IMR-90 (cell line): ENCODE measurements around the gene ZBTB40. TPM values are rescaled to one million over a fixed set of nuclear protein-coding genes. Genes with fewer than 3 reads are reported as not detected.

Experiments used
- ATAC-seq: fragments of 200-7000 bp; cut with Tn5 transposase; 2 replicates; pipeline ENCODE4 v1.9.1; 2020; ENCODE audit warnings: low read depth, mild to moderate bottlenecking, moderate library complexity
- BruUV-seq: library from RNA; stranded (reverse); fragments of 400-500 nt; replicated peaks from 2 replicates; lab custom pipeline; 2021; lab: Mats Ljungman, UMichigan
- CTCF ChIA-PET: fragments of 300-600 bp; formaldehyde crosslinking; extraction: SDS; loops from one replicate; lab custom pipeline; 2021; ENCODE audit warnings: antibody characterized with exemption; lab: Yijun Ruan, JAX
- POLR2A ChIA-PET: fragments of 300-600 bp; sonication (Branson Sonifier 250); formaldehyde crosslinking; loops from one replicate; lab custom pipeline; 2022; ENCODE audit warnings: antibody characterized with exemption; ENCODE audit not compliant: unreplicated experiment; lab: Charles Lee
- DNase-seq: peaks from one replicate; pipeline ENCODE4 v3.0.0; 2013
- H2AFZ ChIP-seq: replicated peaks from 2 replicates; pipeline ENCODE3; 2013; ENCODE audit warnings: low read length, mild to moderate bottlenecking; ENCODE audit not compliant: poor library complexity
- H2AK5ac ChIP-seq: 2 replicates; pipeline ENCODE4 v1.6.1; 2013; ENCODE audit warnings: low read depth, low read length, inconsistent platforms
- H2AK9ac ChIP-seq: replicated peaks from 2 replicates; pipeline ENCODE3; 2013; ENCODE audit warnings: mild to moderate bottlenecking, low read depth, low read length, moderate library complexity; ENCODE audit not compliant: poor library complexity
- H2BK120ac ChIP-seq: 2 replicates; pipeline ENCODE4 v1.6.1; 2013; ENCODE audit warnings: low read depth, low read length, inconsistent platforms
- H2BK15ac ChIP-seq: 3 replicates; pipeline ENCODE4 v1.6.1; 2013; ENCODE audit warnings: low read depth, low read length, inconsistent platforms
- H2BK20ac ChIP-seq: 2 replicates; pipeline ENCODE4 v1.6.1; 2013; ENCODE audit warnings: low read depth, mild to moderate bottlenecking, inconsistent platforms, low read length, moderate library complexity
- H2BK5ac ChIP-seq: 2 replicates; pipeline ENCODE4 v1.6.1; 2013; ENCODE audit warnings: mild to moderate bottlenecking, low read depth, low read length, inconsistent platforms; ENCODE audit not compliant: poor library complexity, severe bottlenecking
- H3K14ac ChIP-seq: replicated peaks from 2 replicates; pipeline ENCODE4 v1.6.1; 2013; ENCODE audit warnings: low read depth, low read length, inconsistent platforms
- H3K18ac ChIP-seq: 2 replicates; pipeline ENCODE4 v1.6.1; 2013; ENCODE audit warnings: low read depth, low read length, control low read depth
- H3K23ac ChIP-seq: 2 replicates; pipeline ENCODE4 v1.6.1; 2013; ENCODE audit warnings: low read depth, low read length, inconsistent platforms
- H3K27ac ChIP-seq: 2 replicates; pipeline ENCODE4 v1.5.1; 2013; ENCODE audit warnings: mild to moderate bottlenecking, control low read depth, low read length; ENCODE audit not compliant: insufficient read depth
- H3K27me3 ChIP-seq: 2 replicates; pipeline ENCODE4 v1.6.1; 2013; ENCODE audit warnings: low read length; ENCODE audit not compliant: control insufficient read depth, insufficient read depth
- H3K36me3 ChIP-seq: 2 replicates; pipeline ENCODE4 v1.6.1; 2013; ENCODE audit warnings: low read length, mixed read lengths; ENCODE audit not compliant: control insufficient read depth, insufficient read depth
- H3K4ac ChIP-seq: 2 replicates; pipeline ENCODE4 v1.6.1; 2013; ENCODE audit warnings: low read depth, low read length, inconsistent platforms
- H3K4me1 ChIP-seq: 2 replicates; pipeline ENCODE4 v1.6.1; 2013; ENCODE audit warnings: low read length, mixed read lengths; ENCODE audit not compliant: control insufficient read depth, insufficient read depth
- H3K4me2 ChIP-seq: 2 replicates; pipeline ENCODE4 v1.6.1; 2013; ENCODE audit warnings: low read depth, mild to moderate bottlenecking, control low read depth, low read length, moderate library complexity
- H3K4me3 ChIP-seq: 2 replicates; pipeline ENCODE4 v1.5.1; 2013; ENCODE audit warnings: low read depth, mild to moderate bottlenecking, control low read depth, low read length, moderate library complexity; ENCODE audit not compliant: insufficient read depth
- H3K56ac ChIP-seq: 2 replicates; pipeline ENCODE4 v1.6.1; 2013; ENCODE audit warnings: low read length, inconsistent platforms; ENCODE audit not compliant: insufficient read depth; ENCODE audit errors: extremely low read depth
- H3K79me1 ChIP-seq, 2 experiments: 2 replicates each; pipeline ENCODE4 v1.6.1; 2013; ENCODE audit warnings: low read length in 2 of 2, inconsistent platforms in 1 of 2, low read depth in 1 of 2
- H3K9ac ChIP-seq: 2 replicates; pipeline ENCODE4 v1.6.1; 2013; ENCODE audit warnings: low read depth, low read length, control low read depth
- H3K9me1 ChIP-seq: 2 replicates; pipeline ENCODE4 v1.6.1; 2013; ENCODE audit warnings: low read length, inconsistent platforms; ENCODE audit not compliant: insufficient read depth
- H3K9me3 ChIP-seq: 2 replicates; pipeline ENCODE4 v1.6.1; 2013; ENCODE audit warnings: low read length; ENCODE audit not compliant: control insufficient read depth, insufficient read depth
- H4K20me1 ChIP-seq: 2 replicates; pipeline ENCODE4 v1.6.1; 2013; ENCODE audit warnings: low read length, inconsistent platforms; ENCODE audit not compliant: insufficient read depth
- H4K5ac ChIP-seq: 2 replicates; pipeline ENCODE4 v1.6.1; 2013; ENCODE audit warnings: mild to moderate bottlenecking, low read depth, low read length, control low read depth
- H4K8ac ChIP-seq, 2 experiments: 2 replicates each; pipeline ENCODE4 v1.6.1; 2013; ENCODE audit warnings: low read depth in 2 of 2, low read length in 2 of 2, control low read depth in 1 of 2, inconsistent platforms in 1 of 2
- H4K91ac ChIP-seq: 2 replicates; pipeline ENCODE4 v1.6.1; 2013; ENCODE audit warnings: low read depth, low read length, inconsistent platforms; ENCODE audit not compliant: insufficient read depth
- BHLHE40 ChIP-seq: fragments of 150-350 bp; IDR thresholded peaks from 2 replicates; pipeline ENCODE4 v1.6.1; 2016; ENCODE audit warnings: mild to moderate bottlenecking, low read depth, low read length
- CEBPB ChIP-seq: IDR thresholded peaks from 2 replicates; pipeline ENCODE4 v1.6.1; 2012; ENCODE audit warnings: low read depth, low read length, improper control_type of control experiment
- CHD1 ChIP-seq: IDR thresholded peaks from 2 replicates; pipeline ENCODE4 v1.6.1; 2012; ENCODE audit warnings: low read depth, low read length, improper control_type of control experiment
- CTCF ChIP-seq: conservative IDR thresholded peaks from 2 replicates; pipeline ENCODE4 v1.5.1; 2012; ENCODE audit warnings: mild to moderate bottlenecking, low read depth, low read length, improper control_type of control experiment
- FOS ChIP-seq: fragments of 150-350 bp; IDR thresholded peaks from 2 replicates; pipeline ENCODE4 v1.6.1; 2016; ENCODE audit warnings: low read depth, low read length
- MAFK ChIP-seq: IDR thresholded peaks from 2 replicates; pipeline ENCODE4 v1.6.1; 2012; ENCODE audit warnings: low read depth, low read length, improper control_type of control experiment
- MAZ ChIP-seq: IDR thresholded peaks from 2 replicates; pipeline ENCODE4 v1.6.1; 2012; ENCODE audit warnings: low read depth, mild to moderate bottlenecking, low read length, improper control_type of control experiment, moderate library complexity, borderline replicate concordance
- MXI1 ChIP-seq: IDR thresholded peaks from 2 replicates; pipeline ENCODE4 v1.6.1; 2012; ENCODE audit warnings: low read depth, mild to moderate bottlenecking, low read length, moderate library complexity, borderline replicate concordance
- NFE2L2 ChIP-seq: fragments of 150-350 bp; IDR thresholded peaks from 2 replicates; pipeline ENCODE4 v1.6.1; 2016; ENCODE audit warnings: low read depth, mild to moderate bottlenecking, low read length
- POLR2A ChIP-seq: IDR thresholded peaks from 2 replicates; pipeline ENCODE4 v1.6.1; 2012; ENCODE audit warnings: mild to moderate bottlenecking, low read depth, low read length
- RAD21 ChIP-seq: IDR thresholded peaks from 2 replicates; pipeline ENCODE4 v1.6.1; 2012; ENCODE audit warnings: low read length, improper control_type of control experiment
- RCOR1 ChIP-seq: IDR thresholded peaks from 2 replicates; pipeline ENCODE4 v1.6.1; 2012; ENCODE audit warnings: mild to moderate bottlenecking, low read length, improper control_type of control experiment; ENCODE audit not compliant: insufficient replicate concordance
- RFX5 ChIP-seq: IDR thresholded peaks from 2 replicates; pipeline ENCODE4 v1.8.0; 2012; ENCODE audit warnings: low read depth, mild to moderate bottlenecking, low read length, moderate library complexity
- SMC3 ChIP-seq: fragments of 150-350 bp; IDR thresholded peaks from 2 replicates; pipeline ENCODE4 v1.6.1; 2016; ENCODE audit warnings: low read depth, mild to moderate bottlenecking, antibody characterized with exemption, low read length, moderate library complexity
- WGBS, 2 experiments: methylation state at CpG; one replicate each; pipeline versions ENCODE4 v1.1.5 to v1.1.7; 2013; ENCODE audit warnings: missing lambda C conversion rate in 2 of 2; ENCODE audit not compliant: insufficient read length in 1 of 2; ENCODE audit errors: extremely low coverage in 2 of 2; 5-methylcytosine and 5-hydroxymethylcytosine counted together
- dilution Hi-C: fragments of 300-500 bp; cut with HindIII; formaldehyde crosslinking; loops from one replicate; pipeline ENCODE4 v1.14.3; 2018; ENCODE audit warnings: low sequenced_read_pairs; ENCODE audit not compliant: unreplicated experiment
- in situ Hi-C: fragments of 300-500 bp; cut with MboI; formaldehyde crosslinking; loops from 3 replicates; pipeline ENCODE4 v1.14.3; 2019; ENCODE audit warnings: low sequenced_read_pairs, inconsistent platforms, mixed read lengths
- intact Hi-C: fragments of 100-400 bp; cut with micrococcal nuclease; formaldehyde crosslinking; loops from 2 replicates; pipeline ENCODE4 v1.10.0; 2022
- polyA plus RNA-seq, 3 experiments: library from polyadenylated mRNA; depleted of rRNA; stranded (reverse); fragments of >200 nt; gene quantifications; 2 replicates each; pipeline ENCODE4 v1.2.3, GENCODE V29; 2012; ENCODE audit warnings: low replicate concordance in 1 of 3
- total RNA-seq: library from RNA; depleted of rRNA; stranded (reverse); fragments of >200 nt; gene quantifications from 2 replicates; pipeline ENCODE4 v1.2.3, GENCODE V29; 2012
- TF ChIP-seq, protein P1 (sequence below): fragments of 150-350 bp; IDR thresholded peaks from 2 replicates; pipeline ENCODE4 v1.6.1; 2016; ENCODE audit warnings: low read depth, mild to moderate bottlenecking, low read length, moderate library complexity, borderline replicate concordance
- TF ChIP-seq, protein P2 (sequence below): fragments of 150-350 bp; IDR thresholded peaks from 2 replicates; pipeline ENCODE4 v1.6.1; 2017; ENCODE audit warnings: mild to moderate bottlenecking, antibody characterized with exemption, low read length, low read depth

Gene ZBTB40
- total and polyA plus RNA-seq, 2 of the 4 experiments (the other 2 are of a cell fraction): 6.0 to 9.7 TPM

DNA sequence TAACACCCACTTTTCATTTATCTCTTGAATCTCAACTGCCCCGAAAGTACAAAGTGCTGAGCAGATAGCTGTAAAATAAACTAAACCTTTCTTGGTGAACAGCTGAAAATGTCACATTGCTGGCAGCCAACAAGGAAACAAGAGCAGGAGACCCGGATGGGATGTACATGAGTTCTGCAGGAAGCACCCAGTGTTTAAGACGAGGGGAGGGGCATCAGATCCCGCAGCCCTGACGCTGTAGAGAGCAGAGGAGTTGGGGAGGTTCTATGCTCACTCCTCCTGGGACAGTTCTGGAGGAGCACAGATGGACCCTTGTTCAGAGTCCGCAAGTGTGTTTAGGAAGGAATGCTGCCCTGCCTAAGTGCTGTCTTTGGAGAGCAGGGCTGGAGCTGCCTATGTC lies 79.6 kb downstream of the ZBTB40 start:
- dilution Hi-C loops: no loop called here
- TF ChIP-seq RCOR1: no peak
- no peak for TF ChIP-seq FOS
- TF ChIP-seq POLR2A: no peak
- TF ChIP-seq MAFK: no peak
- no peak for TF ChIP-seq SMC3
- TF ChIP-seq, protein P1, sequence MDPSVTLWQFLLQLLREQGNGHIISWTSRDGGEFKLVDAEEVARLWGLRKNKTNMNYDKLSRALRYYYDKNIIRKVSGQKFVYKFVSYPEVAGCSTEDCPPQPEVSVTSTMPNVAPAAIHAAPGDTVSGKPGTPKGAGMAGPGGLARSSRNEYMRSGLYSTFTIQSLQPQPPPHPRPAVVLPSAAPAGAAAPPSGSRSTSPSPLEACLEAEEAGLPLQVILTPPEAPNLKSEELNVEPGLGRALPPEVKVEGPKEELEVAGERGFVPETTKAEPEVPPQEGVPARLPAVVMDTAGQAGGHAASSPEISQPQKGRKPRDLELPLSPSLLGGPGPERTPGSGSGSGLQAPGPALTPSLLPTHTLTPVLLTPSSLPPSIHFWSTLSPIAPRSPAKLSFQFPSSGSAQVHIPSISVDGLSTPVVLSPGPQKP: no peak
- no peak for TF ChIP-seq CEBPB
- TF ChIP-seq CTCF: no peak
- TF ChIP-seq RFX5: no peak
- no peak for TF ChIP-seq CHD1
- no peak for TF ChIP-seq NFE2L2
- TF ChIP-seq MXI1: no peak
- TF ChIP-seq RAD21: no peak
- TF ChIP-seq, protein P2, sequence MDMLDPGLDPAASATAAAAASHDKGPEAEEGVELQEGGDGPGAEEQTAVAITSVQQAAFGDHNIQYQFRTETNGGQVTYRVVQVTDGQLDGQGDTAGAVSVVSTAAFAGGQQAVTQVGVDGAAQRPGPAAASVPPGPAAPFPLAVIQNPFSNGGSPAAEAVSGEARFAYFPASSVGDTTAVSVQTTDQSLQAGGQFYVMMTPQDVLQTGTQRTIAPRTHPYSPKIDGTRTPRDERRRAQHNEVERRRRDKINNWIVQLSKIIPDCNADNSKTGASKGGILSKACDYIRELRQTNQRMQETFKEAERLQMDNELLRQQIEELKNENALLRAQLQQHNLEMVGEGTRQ: no peak
- no peak for TF ChIP-seq BHLHE40
- no peak for TF ChIP-seq MAZ
- Histone ChIP-seq H4K8ac (no peak overlapping the region), H3K9ac (no peak overlapping the region), H3K4me3 (no peak overlapping the region), H2AK5ac (no peak overlapping the region), H3K18ac (no peak overlapping the region), H4K91ac (no peak overlapping the region), H3K4me1 (no peaks in the 10 kb centered on the region), H2AK9ac (no peak overlapping the region), H2BK120ac (no peak overlapping the region), H3K4me2 (no peak overlapping the region), H2BK5ac (no peak overlapping the region), H3K23ac (no peak overlapping the region), H4K5ac (no peak overlapping the region), H3K27ac (no peak overlapping the region), H3K9me3 (no peaks in the 10 kb centered on the region), H2BK20ac (no peak overlapping the region), H3K79me1 (no peaks in the 10 kb centered on the region), H3K9me1 (0 out of 2 replicates have a peak, but pooled peaks cover 5% of the 10 kb centered on the region), H3K36me3 (peaks cover 16% of the 10 kb centered on the region), H3K4ac (no peak overlapping the region), H3K27me3 (no peaks in the 10 kb centered on the region), H4K20me1 (no peaks in the 10 kb centered on the region), H2AFZ (no peak overlapping the region), H3K14ac (no peak overlapping the region), H3K56ac (no peak overlapping the region), H2BK15ac (no peak overlapping the region)
- WGBS, 2 experiments: 49% methylated on average over 6 of the region's 6 CpGs; no CpG with 5 or more reads in 1 of the 2 experiments
- in situ Hi-C loops: no loop called here
- ATAC-seq: no peak
- ChIA-PET CTCF (no interaction called here), POLR2A (no interaction called here)
- no peak for DNase-seq
- intact Hi-C loops: no loop called here
- BruUV-seq: no TSS peak
